ENCODE data around the gene BAZ1B. TPM values are rescaled to one million over a fixed set of nuclear protein-coding genes. Genes with fewer than 3 reads are reported as not detected.
"Not testable (repeated sequence)": the region's sequence is repeated elsewhere in the genome, so short reads cannot be mapped to it uniquely, and the experiment has no call there.

Gene BAZ1B
- total RNA-seq, 1 donor from 2014 or later: 42.4 TPM

GRCh38 chr7:73557397-73558257 lies 35.5 kb upstream of the BAZ1B start, which contains the start of gene BCL7B:
Gene BCL7B, minus strand, starts transcription at chr7:73557690. Its CDS starts 112 bp downstream, at chr7:73557578.
- Histone ChIP-seq H3K27me3 (ENCODE audit: control insufficient read depth, insufficient read depth, low read length) (no peaks in the 10 kb centered on the region), H3K36me3 (ENCODE audit: control insufficient read depth, insufficient read depth, low read length) (peaks cover 4% of the 10 kb centered on the region), H3K4me3 (ENCODE audit: low read depth, low read length) (peak within 1 kb of the TSS; percentile 84)
- TF ChIP-seq CTCF (IDR thresholded peaks at IDR 0.05; ENCODE audit: insufficient read depth, low read length, severe bottlenecking): no peak
- FAIRE-seq (no peak), DNase-seq (ENCODE audit: low read depth) (peak; percentile 27)

- H3K27me3 ChIP-seq (ENCODE audit: control insufficient read depth, insufficient read depth, low read length): no peaks in the 10 kb centered on the region
- FAIRE-seq (no peak), DNase-seq (ENCODE audit: low read depth) (peak; percentile 86)
- peak overlapping the region; percentile 84 for H3K4me3 ChIP-seq (ENCODE audit: low read depth, low read length)
- no peak for TF ChIP-seq CTCF (IDR thresholded peaks at IDR 0.05; ENCODE audit: insufficient read depth, low read length, severe bottlenecking)
- peaks cover 5% of the 10 kb centered on the region for H3K36me3 ChIP-seq (ENCODE audit: control insufficient read depth, insufficient read depth, low read length)
Observed at GRCh38 chr7:73557108-73557396, 35.0 kb upstream of the BAZ1B start.

- Histone ChIP-seq H3K4me3 (ENCODE audit: low read depth, low read length) (peak overlapping the region; percentile 84), H3K27me3 (ENCODE audit: control insufficient read depth, insufficient read depth, low read length) (no peaks in the 10 kb centered on the region), H3K36me3 (ENCODE audit: control insufficient read depth, insufficient read depth, low read length) (peaks cover 5% of the 10 kb centered on the region)
- DNase-seq (ENCODE audit: low read depth) (no peak), FAIRE-seq (no peak)
- no peak for TF ChIP-seq CTCF (IDR thresholded peaks at IDR 0.05; ENCODE audit: insufficient read depth, low read length, severe bottlenecking)
Observed at GRCh38 chr7:73556208-73557107, 34.4 kb upstream of the BAZ1B start.

GRCh38 chr7:73555411-73555982 lies 33.4 kb upstream of the BAZ1B start:
- FAIRE-seq (no peak), DNase-seq (ENCODE audit: low read depth) (no peak)
- H3K27me3 ChIP-seq (ENCODE audit: control insufficient read depth, insufficient read depth, low read length): no peaks in the 10 kb centered on the region
- TF ChIP-seq CTCF (IDR thresholded peaks at IDR 0.05; ENCODE audit: insufficient read depth, low read length, severe bottlenecking): no peak
- no peak overlapping the region for H3K4me3 ChIP-seq (ENCODE audit: low read depth, low read length)
- H3K36me3 ChIP-seq (ENCODE audit: control insufficient read depth, insufficient read depth, low read length): peaks cover 6% of the 10 kb centered on the region

- FAIRE-seq; H3K4me3 ChIP-seq (ENCODE audit: low read depth, low read length); H3K36me3 ChIP-seq (ENCODE audit: control insufficient read depth, insufficient read depth, low read length); DNase-seq (ENCODE audit: low read depth); H3K27me3 ChIP-seq (ENCODE audit: control insufficient read depth, insufficient read depth, low read length): not testable (repeated sequence)
Observed at GRCh38 chr7:73550093-73550492, 28.0 kb upstream of the BAZ1B start.

- DNase-seq (ENCODE audit: low read depth) (no peak), FAIRE-seq (no peak)
- no peak overlapping the region for H3K4me3 ChIP-seq (ENCODE audit: low read depth, low read length)
- no peak for TF ChIP-seq CTCF (IDR thresholded peaks at IDR 0.05; ENCODE audit: insufficient read depth, low read length, severe bottlenecking)
- no peaks in the 10 kb centered on the region for H3K27me3 ChIP-seq (ENCODE audit: control insufficient read depth, insufficient read depth, low read length)
- peaks cover 7% of the 10 kb centered on the region for H3K36me3 ChIP-seq (ENCODE audit: control insufficient read depth, insufficient read depth, low read length)
Observed at GRCh38 chr7:73549176-73549575, 27.1 kb upstream of the BAZ1B start.

Measured in bronchial epithelial cell (primary cell).